HCT116 (cell line): ENCODE data around the gene SPINT2.

Source experiments
- CEBPB ChIP-seq: IDR thresholded peaks from 2 replicates; pipeline ENCODE4 v1.6.1; 2012; ENCODE audit warnings: low read depth
- CTCF ChIP-seq, 3 experiments: fragments of 200-600 bp in 1 of 3; sonication (generic) in 1 of 3; IDR thresholded peaks in 2 of 3; conservative IDR thresholded peaks in 1 of 3; 2 replicates each; pipeline ENCODE4 v1.5.1; 2012 to 2017; ENCODE audit warnings: low read depth in 2 of 3, low read length in 2 of 3, antibody characterized with exemption in 1 of 3, borderline replicate concordance in 1 of 3, control low read depth in 1 of 3, mild to moderate bottlenecking in 1 of 3, mixed read lengths in 1 of 3, mixed run types in 1 of 3, moderate library complexity in 1 of 3; ENCODE audit not compliant: insufficient read depth in 1 of 3
- EZH2 ChIP-seq: fragments of 200-600 bp; sonication (generic); IDR thresholded peaks from 2 replicates; pipeline ENCODE4 v1.6.1; 2017; ENCODE audit warnings: antibody characterized with exemption, mixed run types
- EZH2phosphoT487 ChIP-seq: fragments of 200-600 bp; IDR thresholded peaks from 2 replicates; pipeline ENCODE4 v1.6.1; 2018; ENCODE audit warnings: antibody characterized with exemption, borderline replicate concordance
- FOSL1 ChIP-seq: IDR thresholded peaks from 2 replicates; pipeline ENCODE4 v1.6.1; 2012; ENCODE audit warnings: low read depth
- SIN3A ChIP-seq: IDR thresholded peaks from 2 replicates; pipeline ENCODE4 v1.6.1; 2012; ENCODE audit warnings: low read depth
- SRF ChIP-seq: IDR thresholded peaks from 2 replicates; pipeline ENCODE4 v1.6.1; 2012; ENCODE audit warnings: low read depth
- TF ChIP-seq, protein P1 (sequence below): IDR thresholded peaks from 2 replicates; pipeline ENCODE4 v1.6.1; 2011; ENCODE audit warnings: mild to moderate bottlenecking, low read length, moderate library complexity; ENCODE audit not compliant: insufficient replicate concordance; ENCODE audit errors: extremely low read depth
- TF ChIP-seq, protein P2 (sequence below): IDR thresholded peaks from 2 replicates; pipeline ENCODE4 v1.6.1; 2012
- TF ChIP-seq, protein P3 (sequence below): IDR thresholded peaks from 2 replicates; pipeline ENCODE4 v1.6.1; 2012; ENCODE audit warnings: low read depth

DNA sequence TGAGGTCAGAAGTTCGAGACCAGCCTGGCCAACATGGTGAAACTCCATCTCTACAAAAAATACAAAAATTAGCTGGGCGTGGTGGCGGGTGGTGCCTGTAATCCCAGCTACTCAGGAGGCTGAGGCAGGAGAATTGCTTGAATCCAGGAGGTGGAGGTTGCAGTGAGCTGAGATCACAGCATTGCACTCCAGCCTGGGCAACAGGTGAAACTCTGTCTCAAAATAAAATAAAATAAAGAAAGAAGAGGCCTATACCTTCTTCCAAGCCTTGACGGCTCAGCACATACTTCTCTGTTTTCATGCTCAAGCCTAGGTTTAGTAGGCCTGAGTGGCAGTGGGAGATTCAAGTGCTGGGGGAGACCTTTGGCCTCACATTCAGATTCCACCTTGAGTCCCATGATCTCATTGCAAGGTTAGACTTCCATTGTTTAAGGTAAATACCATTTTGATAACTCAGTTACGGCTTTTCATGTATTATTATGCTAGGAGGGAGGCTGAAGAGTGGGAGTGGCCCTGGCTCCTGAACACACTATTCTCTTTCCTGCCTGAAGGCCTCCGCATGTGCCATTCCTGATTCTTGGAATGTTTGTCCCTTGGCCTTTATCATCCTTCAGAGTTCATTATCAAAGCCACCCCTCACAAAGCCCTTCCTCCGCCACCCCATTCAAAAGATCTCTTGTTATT is 1.6 kb upstream of the SPINT2 start:
- TF ChIP-seq CTCF (IDR thresholded peaks at IDR 0.05 in 2 of 3, conservative IDR thresholded peaks at IDR 0.05 in 1 of 3; ENCODE audit: borderline replicate concordance in 1 of 3, insufficient read depth in 1 of 3, low read depth in 2 of 3, low read length in 2 of 3), result no peak
- no peak for TF ChIP-seq FOSL1
- TF ChIP-seq, protein P1, sequence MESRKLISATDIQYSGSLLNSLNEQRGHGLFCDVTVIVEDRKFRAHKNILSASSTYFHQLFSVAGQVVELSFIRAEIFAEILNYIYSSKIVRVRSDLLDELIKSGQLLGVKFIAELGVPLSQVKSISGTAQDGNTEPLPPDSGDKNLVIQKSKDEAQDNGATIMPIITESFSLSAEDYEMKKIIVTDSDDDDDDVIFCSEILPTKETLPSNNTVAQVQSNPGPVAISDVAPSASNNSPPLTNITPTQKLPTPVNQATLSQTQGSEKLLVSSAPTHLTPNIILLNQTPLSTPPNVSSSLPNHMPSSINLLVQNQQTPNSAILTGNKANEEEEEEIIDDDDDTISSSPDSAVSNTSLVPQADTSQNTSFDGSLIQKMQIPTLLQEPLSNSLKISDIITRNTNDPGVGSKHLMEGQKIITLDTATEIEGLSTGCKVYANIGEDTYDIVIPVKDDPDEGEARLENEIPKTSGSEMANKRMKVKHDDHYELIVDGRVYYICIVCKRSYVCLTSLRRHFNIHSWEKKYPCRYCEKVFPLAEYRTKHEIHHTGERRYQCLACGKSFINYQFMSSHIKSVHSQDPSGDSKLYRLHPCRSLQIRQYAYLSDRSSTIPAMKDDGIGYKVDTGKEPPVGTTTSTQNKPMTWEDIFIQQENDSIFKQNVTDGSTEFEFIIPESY, result no peak
- TF ChIP-seq, protein P2, sequence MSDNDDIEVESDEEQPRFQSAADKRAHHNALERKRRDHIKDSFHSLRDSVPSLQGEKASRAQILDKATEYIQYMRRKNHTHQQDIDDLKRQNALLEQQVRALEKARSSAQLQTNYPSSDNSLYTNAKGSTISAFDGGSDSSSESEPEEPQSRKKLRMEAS, result no peak
- no peak for TF ChIP-seq EZH2
- no peak for TF ChIP-seq EZH2phosphoT487
- no peak for TF ChIP-seq SIN3A
- TF ChIP-seq CEBPB, result no peak
- TF ChIP-seq, protein P3, sequence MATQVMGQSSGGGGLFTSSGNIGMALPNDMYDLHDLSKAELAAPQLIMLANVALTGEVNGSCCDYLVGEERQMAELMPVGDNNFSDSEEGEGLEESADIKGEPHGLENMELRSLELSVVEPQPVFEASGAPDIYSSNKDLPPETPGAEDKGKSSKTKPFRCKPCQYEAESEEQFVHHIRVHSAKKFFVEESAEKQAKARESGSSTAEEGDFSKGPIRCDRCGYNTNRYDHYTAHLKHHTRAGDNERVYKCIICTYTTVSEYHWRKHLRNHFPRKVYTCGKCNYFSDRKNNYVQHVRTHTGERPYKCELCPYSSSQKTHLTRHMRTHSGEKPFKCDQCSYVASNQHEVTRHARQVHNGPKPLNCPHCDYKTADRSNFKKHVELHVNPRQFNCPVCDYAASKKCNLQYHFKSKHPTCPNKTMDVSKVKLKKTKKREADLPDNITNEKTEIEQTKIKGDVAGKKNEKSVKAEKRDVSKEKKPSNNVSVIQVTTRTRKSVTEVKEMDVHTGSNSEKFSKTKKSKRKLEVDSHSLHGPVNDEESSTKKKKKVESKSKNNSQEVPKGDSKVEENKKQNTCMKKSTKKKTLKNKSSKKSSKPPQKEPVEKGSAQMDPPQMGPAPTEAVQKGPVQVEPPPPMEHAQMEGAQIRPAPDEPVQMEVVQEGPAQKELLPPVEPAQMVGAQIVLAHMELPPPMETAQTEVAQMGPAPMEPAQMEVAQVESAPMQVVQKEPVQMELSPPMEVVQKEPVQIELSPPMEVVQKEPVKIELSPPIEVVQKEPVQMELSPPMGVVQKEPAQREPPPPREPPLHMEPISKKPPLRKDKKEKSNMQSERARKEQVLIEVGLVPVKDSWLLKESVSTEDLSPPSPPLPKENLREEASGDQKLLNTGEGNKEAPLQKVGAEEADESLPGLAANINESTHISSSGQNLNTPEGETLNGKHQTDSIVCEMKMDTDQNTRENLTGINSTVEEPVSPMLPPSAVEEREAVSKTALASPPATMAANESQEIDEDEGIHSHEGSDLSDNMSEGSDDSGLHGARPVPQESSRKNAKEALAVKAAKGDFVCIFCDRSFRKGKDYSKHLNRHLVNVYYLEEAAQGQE, result no peak
- no peak for TF ChIP-seq SRF
